ENCODE measurements around the gene SHISA8.

The SHISA8 gene

GRCh38 chr22:41899992-41900651 is 14.8 kb downstream of the SHISA8 start:
- Histone ChIP-seq H3K4me3 (ENCODE audit: low read depth in 1 of 2, low read length in 2 of 2) (no peak overlapping the region), H3K9me3 (ENCODE audit: insufficient read depth, low read length, severe bottlenecking) (no peaks in the 10 kb centered on the region), H3K9ac (ENCODE audit: low read depth, low read length) (no peak overlapping the region), H3K36me3 (ENCODE audit: insufficient read depth, low read length) (peaks cover 98% of the 10 kb centered on the region), H3K27ac (ENCODE audit: low read length) (no peak overlapping the region), H2AFZ (ENCODE audit: low read depth, low read length) (no peak overlapping the region), H4K20me1 (ENCODE audit: insufficient read depth, low read length) (peaks cover 43% of the 10 kb centered on the region), H3K4me2 (ENCODE audit: insufficient read depth, low read length) (no peak overlapping the region), H3K27me3 (ENCODE audit: insufficient read depth, low read length, poor library complexity) (no peaks in the 10 kb centered on the region), H3K79me2 (ENCODE audit: insufficient read depth, low read length) (no peaks in the 10 kb centered on the region), H3K4me1 (ENCODE audit: insufficient read depth, low read length) (no peaks in the 10 kb centered on the region)
- DNase-seq, result no peak
- no peak for ATAC-seq (ENCODE audit: insufficient read depth, low read depth)
- TF ChIP-seq EZH2 (IDR thresholded peaks at IDR 0.05; ENCODE audit: borderline replicate concordance, low read depth, low read length, severe bottlenecking) (no peak), CTCF (IDR thresholded peaks at IDR 0.05; ENCODE audit: borderline replicate concordance, extremely low read depth, low read length, poor library complexity, severe bottlenecking) (no peak)

GRCh38 chr22:41899110-41899509 is 15.8 kb downstream of the SHISA8 start:
- DNase-seq (no peak), ATAC-seq (ENCODE audit: insufficient read depth, low read depth) (no peak)
- Histone ChIP-seq H3K4me1 (ENCODE audit: insufficient read depth, low read length) (no peaks in the 10 kb centered on the region), H3K36me3 (ENCODE audit: insufficient read depth, low read length) (peaks cover 97% of the 10 kb centered on the region), H3K9ac (ENCODE audit: low read depth, low read length) (no peak overlapping the region), H3K9me3 (ENCODE audit: insufficient read depth, low read length, severe bottlenecking) (no peaks in the 10 kb centered on the region), H3K27me3 (ENCODE audit: insufficient read depth, low read length, poor library complexity) (no peaks in the 10 kb centered on the region), H3K4me3 (ENCODE audit: low read depth in 1 of 2, low read length in 2 of 2) (no peak overlapping the region), H4K20me1 (ENCODE audit: insufficient read depth, low read length) (peaks cover 38% of the 10 kb centered on the region), H3K27ac (ENCODE audit: low read length) (no peak overlapping the region), H3K79me2 (ENCODE audit: insufficient read depth, low read length) (no peaks in the 10 kb centered on the region), H3K4me2 (ENCODE audit: insufficient read depth, low read length) (no peak overlapping the region), H2AFZ (ENCODE audit: low read depth, low read length) (no peak overlapping the region)
- no peak for TF ChIP-seq CTCF (IDR thresholded peaks at IDR 0.05; ENCODE audit: borderline replicate concordance, extremely low read depth, low read length, poor library complexity, severe bottlenecking)
- TF ChIP-seq EZH2 (IDR thresholded peaks at IDR 0.05; ENCODE audit: borderline replicate concordance, low read depth, low read length, severe bottlenecking), result no peak

DNA sequence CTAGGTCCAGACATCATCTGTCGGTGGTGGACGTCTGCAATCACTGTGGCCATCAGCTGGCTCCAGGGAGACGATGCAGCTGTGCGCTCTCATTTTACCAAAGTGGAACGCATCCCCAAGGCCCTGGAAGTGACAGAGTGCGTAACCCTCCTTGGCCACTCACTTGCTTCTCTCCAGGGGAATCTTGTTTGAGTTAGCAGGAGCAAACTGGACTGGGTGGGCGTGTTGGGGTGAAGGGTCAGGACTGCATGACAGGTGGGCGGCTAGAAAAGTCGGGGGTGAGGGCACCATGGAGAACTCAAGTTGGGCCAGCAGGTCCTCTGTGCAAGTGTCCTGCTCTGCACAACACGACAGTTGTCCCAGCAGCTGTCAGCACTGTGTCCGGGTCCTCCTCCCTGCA is 16.2 kb downstream of the SHISA8 start:
- Histone ChIP-seq H3K27ac (ENCODE audit: low read length) (no peak overlapping the region), H3K4me3 (ENCODE audit: low read depth in 1 of 2, low read length in 2 of 2) (no peak overlapping the region), H3K4me1 (ENCODE audit: insufficient read depth, low read length) (no peaks in the 10 kb centered on the region), H3K36me3 (ENCODE audit: insufficient read depth, low read length) (peaks cover 97% of the 10 kb centered on the region), H2AFZ (ENCODE audit: low read depth, low read length) (no peak overlapping the region), H3K79me2 (ENCODE audit: insufficient read depth, low read length) (no peaks in the 10 kb centered on the region), H3K27me3 (ENCODE audit: insufficient read depth, low read length, poor library complexity) (no peaks in the 10 kb centered on the region), H3K9me3 (ENCODE audit: insufficient read depth, low read length, severe bottlenecking) (no peaks in the 10 kb centered on the region), H3K4me2 (ENCODE audit: insufficient read depth, low read length) (no peak overlapping the region), H4K20me1 (ENCODE audit: insufficient read depth, low read length) (peaks cover 36% of the 10 kb centered on the region), H3K9ac (ENCODE audit: low read depth, low read length) (no peak overlapping the region)
- no peak for DNase-seq
- TF ChIP-seq EZH2 (IDR thresholded peaks at IDR 0.05; ENCODE audit: borderline replicate concordance, low read depth, low read length, severe bottlenecking) (no peak), CTCF (IDR thresholded peaks at IDR 0.05; ENCODE audit: borderline replicate concordance, extremely low read depth, low read length, poor library complexity, severe bottlenecking) (no peak)
- no peak for ATAC-seq (ENCODE audit: insufficient read depth, low read depth)

All from DND-41 (cell line).